ENCODE measurements around the gene GPC5.
"Not testable (repeated sequence)": the region's sequence is repeated elsewhere in the genome, so short reads cannot be mapped to it uniquely, and the experiment has no call there.

GPC5 gene

GRCh38 chr13:92658293-92658692 is 1259.9 kb downstream of the GPC5 start:
- intact Hi-C loops (cut with DNase I), result no loop called here
- no peak for DNase-seq

DNA sequence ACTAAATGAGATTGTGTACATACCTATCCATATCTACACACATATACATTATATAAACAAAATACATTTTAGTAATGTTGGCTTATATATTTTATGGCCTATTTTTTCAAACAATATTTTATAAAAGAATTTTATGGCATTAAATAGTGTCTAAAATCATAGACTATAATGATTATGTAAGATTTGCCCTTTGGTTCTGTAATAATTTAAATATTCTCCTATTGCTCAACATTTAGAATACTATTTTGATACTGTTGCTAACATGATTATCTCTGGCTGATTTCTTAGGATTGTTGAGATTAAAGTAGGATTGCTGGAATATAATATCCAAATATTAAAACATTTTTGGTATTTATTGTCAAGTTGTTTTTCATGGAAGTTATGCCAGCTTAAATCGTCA is 1263.0 kb downstream of the GPC5 start:
- intact Hi-C loops (cut with DNase I), result no loop called here
- DNase-seq, result no peak

DNA sequence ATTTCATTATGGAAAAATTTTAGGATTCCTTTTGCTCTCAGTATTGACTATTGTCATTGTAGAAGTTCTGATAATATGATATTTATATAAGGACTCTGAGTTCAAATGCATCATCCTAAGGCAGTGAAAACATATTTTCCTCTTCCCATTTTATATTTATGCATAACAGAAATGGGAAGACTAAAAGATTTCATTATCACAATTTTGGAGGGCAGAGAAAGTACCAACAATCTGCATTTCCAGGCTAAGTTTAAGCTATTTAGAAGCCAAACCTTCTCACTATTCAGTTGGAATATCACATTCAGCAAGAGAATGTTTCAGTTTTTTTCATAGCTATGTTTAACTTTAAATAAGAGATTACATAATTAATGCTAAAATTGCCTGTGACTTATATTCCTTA is 1269.7 kb downstream of the GPC5 start:
- no peak for DNase-seq
- intact Hi-C loops (cut with DNase I), result no loop called here

DNA sequence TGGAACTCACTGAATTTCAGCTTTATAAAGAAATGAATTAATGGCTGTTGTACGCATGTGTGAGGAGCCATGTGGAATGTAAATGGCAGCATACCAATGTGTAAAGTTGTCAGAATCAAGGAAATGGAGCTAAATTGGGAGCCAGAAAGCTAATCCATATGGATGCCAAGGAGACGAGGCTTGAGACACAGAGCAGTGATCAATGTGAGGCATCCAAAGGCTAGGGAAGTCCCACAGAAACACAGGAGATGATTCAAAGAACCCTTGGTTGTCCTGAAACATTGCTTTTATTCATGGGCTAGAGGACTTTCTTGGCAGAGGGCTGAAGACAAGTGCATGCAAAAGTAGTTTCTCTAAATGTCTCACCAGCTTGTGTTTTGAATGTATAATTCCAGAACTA is 1271.7 kb downstream of the GPC5 start:
- intact Hi-C loops (cut with DNase I), result no loop called here
- DNase-seq, result no peak

DNA sequence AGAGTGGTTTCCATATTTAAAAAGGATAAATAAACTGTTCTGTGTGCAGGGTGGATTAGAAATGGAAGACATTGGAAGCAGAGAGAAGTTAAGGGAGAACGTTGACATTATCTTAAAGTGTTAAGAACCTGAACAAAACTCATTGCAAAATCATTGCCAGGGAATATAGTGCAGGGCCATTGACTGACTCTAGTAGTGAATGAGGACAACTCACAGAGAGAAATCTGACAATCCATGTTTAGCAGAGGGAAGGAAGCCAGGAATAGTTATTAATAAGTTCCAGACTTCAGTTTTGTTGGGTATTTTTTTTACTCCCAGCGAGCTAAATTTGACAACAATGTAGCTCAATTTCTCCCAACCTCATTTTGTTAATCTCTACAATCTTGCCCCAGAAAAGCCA is 1273.4 kb downstream of the GPC5 start:
- intact Hi-C loops (cut with DNase I), result no loop called here
- no peak for DNase-seq

GRCh38 chr13:92676246-92676645 is 1277.8 kb downstream of the GPC5 start:
- DNase-seq, result no peak
- intact Hi-C loops (cut with DNase I), result no loop called here

DNA sequence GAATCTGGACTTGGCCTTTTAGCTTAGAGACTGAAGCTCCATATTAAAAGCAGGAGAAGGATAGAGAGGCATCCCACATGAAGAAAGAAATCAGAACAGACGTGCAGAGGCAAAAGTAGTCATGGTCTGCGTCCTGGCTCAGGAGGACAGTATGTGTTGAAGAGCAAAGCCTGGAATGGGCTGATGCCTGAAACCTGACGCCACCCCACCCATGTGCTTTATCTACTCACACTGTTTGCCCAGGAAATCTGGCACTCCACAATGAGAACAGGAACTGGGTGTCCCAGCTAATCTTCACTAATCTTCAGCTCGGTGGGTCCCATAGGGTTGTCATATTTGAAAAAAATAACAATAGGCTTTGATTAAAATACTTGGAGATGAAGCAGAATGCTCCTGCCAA is 1279.2 kb downstream of the GPC5 start:
- DNase-seq, result no peak
- intact Hi-C loops (cut with DNase I), result no loop called here

GRCh38 chr13:92679602-92680001 is 1281.2 kb downstream of the GPC5 start:
- no peak for DNase-seq
- intact Hi-C loops (cut with DNase I), result no loop called here

DNA sequence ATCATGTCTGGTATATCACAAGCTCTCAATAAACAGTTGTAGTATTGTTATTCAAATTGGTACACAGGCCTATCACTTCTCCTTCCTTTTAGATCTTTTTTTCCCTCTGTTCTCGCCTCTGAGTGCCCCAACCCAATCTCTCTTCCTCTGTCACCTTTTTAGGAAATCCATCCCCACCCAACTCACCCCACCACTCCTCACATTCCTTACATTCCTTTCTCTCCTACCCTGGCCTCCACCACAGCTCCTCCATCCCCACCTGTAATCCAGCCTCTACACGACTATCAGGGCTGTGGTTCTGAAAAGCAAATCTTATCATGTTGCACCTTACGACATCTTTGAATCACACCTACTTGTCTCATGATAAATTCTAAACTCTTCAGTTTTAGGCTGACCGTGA is 1282.8 kb downstream of the GPC5 start:
- DNase-seq, result no peak
- intact Hi-C loops (cut with DNase I), result no loop called here

DNA sequence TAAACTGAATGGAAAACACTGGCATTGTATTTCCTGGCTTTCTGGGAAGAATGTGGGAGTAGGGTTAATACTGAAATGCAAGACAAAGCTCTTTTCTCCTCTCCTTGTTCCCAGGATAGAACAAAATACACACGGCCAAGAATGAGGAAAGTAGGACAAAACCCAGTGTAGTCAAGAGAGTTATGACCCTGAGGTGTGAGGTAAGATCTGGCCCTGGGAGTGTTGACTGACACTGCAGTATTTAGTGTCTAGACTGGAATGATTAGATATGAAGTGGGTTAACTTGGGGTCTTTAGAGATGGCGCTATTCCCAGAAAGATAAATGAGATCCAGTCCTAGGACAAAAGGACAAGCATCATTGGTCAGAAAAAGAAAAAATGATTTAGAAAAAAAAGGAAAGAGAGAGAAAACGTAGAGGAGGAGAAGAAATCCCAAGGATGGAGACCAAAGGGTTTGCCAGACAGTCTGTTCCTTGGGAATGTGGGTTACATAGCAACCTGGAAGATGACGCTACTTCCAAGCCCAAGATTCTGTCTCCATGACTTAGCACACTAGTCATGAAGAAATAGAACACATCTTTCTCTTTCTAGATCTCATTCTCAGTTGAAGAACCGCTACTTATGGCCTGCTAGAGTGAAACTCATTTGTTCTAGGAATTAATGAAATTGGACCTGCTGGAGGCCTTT is 1284.6 kb downstream of the GPC5 start:
- DNase-seq, result no peak
- intact Hi-C loops (cut with DNase I), result no loop called here

GRCh38 chr13:92694047-92694446 is 1295.6 kb downstream of the GPC5 start:
- no peak for DNase-seq
- intact Hi-C loops (cut with DNase I), result no loop called here

GRCh38 chr13:92695827-92696226 is 1297.4 kb downstream of the GPC5 start:
- intact Hi-C loops (cut with DNase I); DNase-seq: not testable (repeated sequence)

DNA sequence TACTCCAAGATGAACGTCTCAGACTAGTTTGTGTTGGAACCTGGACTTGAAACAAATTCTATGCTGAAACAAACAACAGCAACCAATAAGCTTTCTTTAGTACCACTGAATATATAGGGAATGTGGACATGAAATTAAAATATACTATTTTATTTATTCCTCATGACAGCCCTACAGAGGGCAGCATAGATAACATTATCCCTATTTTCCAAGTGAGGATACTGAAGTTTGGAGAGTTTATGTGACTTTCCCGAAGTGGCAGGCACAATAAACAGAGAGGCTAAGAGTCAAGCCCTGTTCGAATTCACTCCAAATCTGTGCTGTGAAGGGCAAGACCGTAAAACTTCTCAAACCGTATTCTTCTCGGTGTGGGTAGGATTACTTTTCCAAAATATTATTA is 1318.3 kb downstream of the GPC5 start:
- DNase-seq, result no peak
- intact Hi-C loops (cut with DNase I), result no loop called here

DNA sequence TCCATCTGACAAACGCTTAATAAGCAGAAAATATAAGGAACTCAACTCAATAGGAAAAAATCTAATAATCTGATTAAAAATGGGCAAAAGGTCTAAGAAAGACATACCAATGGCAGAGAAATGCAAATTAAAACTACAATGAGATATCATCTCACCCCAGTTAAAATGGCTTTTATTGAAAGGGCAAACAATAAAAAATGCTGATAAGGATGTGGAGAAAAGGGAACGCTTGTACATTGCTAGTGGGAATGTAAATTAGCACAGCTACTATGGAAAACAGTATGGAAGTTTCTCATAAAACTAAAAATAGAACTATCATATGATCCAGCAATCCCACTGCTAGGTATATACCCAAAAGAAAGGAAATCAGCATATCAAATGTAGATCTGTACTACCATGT is 1319.4 kb downstream of the GPC5 start:
- intact Hi-C loops (cut with DNase I), result no loop called here
- DNase-seq, result no peak

- DNase-seq, result no peak
- intact Hi-C loops (cut with DNase I), result no loop called here
Measured at GRCh38 chr13:92719868-92720267, 1321.4 kb downstream of the GPC5 start.

DNA sequence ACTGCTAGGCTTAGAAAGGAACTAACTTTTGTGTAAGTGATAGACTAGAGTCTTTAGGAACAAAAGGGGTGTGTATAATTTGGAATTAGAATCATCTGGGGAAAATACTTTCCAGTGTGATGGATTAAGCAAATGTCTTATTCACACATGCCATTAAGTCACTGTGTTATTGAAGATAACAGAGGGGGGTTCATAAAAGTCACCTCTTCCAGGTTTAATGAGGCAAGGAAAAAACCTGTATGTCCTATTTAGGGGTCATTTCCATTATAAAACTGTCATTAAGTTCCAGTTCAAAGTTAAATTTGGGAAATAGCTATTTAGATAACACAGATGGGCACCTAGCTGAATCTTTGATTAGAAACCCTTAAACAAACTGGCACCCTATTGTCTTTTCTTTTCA is 1323.2 kb downstream of the GPC5 start:
- intact Hi-C loops (cut with DNase I), result no loop called here
- no peak for DNase-seq

DNA sequence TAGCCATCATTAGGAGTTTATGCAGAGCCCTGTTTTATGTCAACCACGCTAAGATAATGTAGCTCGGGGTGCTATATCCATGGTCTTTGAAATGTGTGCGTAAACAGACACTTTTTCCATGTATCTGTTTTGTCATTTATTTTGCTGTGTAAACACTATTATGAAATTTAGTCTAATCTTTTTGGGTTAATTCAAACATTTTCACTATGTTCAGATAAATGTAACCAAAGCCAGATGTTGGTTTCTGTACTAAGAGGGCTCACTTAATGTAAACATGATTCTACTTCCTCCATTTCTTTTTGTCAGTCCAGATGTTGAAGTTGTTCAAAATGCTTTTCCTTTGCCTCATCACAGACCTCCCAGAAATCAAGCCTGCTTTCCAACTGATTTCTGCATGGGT is 1328.7 kb downstream of the GPC5 start:
- no peak for DNase-seq
- intact Hi-C loops (cut with DNase I), result no loop called here

- DNase-seq, result no peak
- intact Hi-C loops (cut with DNase I), result loop anchor here (10.0 kb wide), 1 partner anchor 111 kb away; no protein-coding TSS in a partner anchor
Measured at GRCh38 chr13:92734068-92734467, 1335.6 kb downstream of the GPC5 start.

DNA sequence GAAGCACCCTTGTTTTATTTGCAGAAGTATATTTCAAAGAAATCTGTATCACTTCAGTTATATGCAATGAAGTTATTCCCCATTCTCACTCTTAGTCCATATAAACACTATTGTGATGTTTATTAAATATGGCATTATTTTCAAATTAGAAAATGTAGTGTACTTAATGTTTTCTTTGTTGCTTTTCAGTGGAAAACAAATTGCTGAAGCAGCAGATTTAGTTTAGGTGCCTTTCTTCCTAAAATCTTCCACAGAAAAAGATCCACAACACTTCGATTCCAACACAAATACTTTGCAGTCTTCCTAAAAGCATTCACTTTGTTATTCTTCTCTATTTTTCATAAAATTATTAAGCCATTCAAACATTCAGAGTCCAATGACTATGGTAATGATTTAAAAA is 1336.1 kb downstream of the GPC5 start:
- intact Hi-C loops (cut with DNase I), result loop anchor here (10.0 kb wide), 1 partner anchor 110 kb away; no protein-coding TSS in a partner anchor
- no peak for DNase-seq

DNA sequence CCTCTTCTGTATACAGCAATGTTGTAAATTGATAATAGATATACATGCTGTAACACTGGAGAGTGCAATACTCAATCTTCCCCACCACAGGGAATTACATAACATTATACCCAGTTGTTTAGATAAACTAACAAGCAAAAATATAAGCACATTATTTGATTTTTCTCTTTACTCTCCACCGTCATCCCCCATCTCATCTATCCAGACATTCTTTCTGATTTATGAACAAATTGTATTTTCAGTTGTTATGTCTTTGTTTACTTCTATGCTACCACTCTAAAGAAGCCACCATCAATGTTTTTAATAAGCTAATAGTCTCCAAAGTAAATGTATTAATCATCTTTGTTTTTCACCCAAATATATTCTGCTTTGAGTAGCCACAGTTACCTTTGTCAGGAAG is 1337.5 kb downstream of the GPC5 start:
- intact Hi-C loops (cut with DNase I), result loop anchor here (10.0 kb wide), 1 partner anchor 109 kb away; no protein-coding TSS in a partner anchor
- no peak for DNase-seq

GRCh38 chr13:92739306-92739818 is 1340.9 kb downstream of the GPC5 start:
- DNase-seq, result no peak
- intact Hi-C loops (cut with DNase I), result loop anchor here (10.0 kb wide), 1 partner anchor 105 kb away; no protein-coding TSS in a partner anchor

- no peak for DNase-seq
- intact Hi-C loops (cut with DNase I), result no loop called here
Measured at GRCh38 chr13:92743992-92744391, 1345.6 kb downstream of the GPC5 start.

GRCh38 chr13:92745258-92745657 is 1346.8 kb downstream of the GPC5 start:
- no peak for DNase-seq
- intact Hi-C loops (cut with DNase I), result no loop called here

Measured in posterior cingulate gyrus (tissue), 11 donors.